ENCODE measurements around the gene ZSCAN20. TPM values are rescaled to one million over a fixed set of nuclear protein-coding genes. Genes with fewer than 3 reads are reported as not detected.

The ZSCAN20 gene
- total RNA-seq, 1 experiment from 2014 or later = 3.9 TPM

- H3K9me3 Mint-ChIP-seq = no peaks in the 10 kb centered on the region
- Histone ChIP-seq H3K4me2 (ENCODE audit: insufficient read depth, insufficient read length, low read length) (no peak overlapping the region), H4K20me1 (ENCODE audit: control insufficient read depth, insufficient read depth, insufficient read length) (no peaks in the 10 kb centered on the region), H3T11ph (ENCODE audit: low read length) (no peak overlapping the region), H4K91ac (ENCODE audit: insufficient read length, low read depth, low read length) (no peak overlapping the region), H3K27ac (ENCODE audit: insufficient read length, low read depth, low read length) (no peak overlapping the region), H2AK5ac (ENCODE audit: insufficient read length, low read length) (no peak overlapping the region), H3K9me3 (ENCODE audit: control insufficient read depth, low read depth, low read length) (no peaks in the 10 kb centered on the region), H2BK12ac (ENCODE audit: insufficient read length, low read depth, low read length) (no peak overlapping the region), H3K79me2 (ENCODE audit: insufficient read depth, low read length) (no peaks in the 10 kb centered on the region), H2BK5ac (ENCODE audit: insufficient read length, low read length) (no peak overlapping the region), H4K8ac (replicated peaks; ENCODE audit: insufficient read length, low read depth, low read length) (no peak overlapping the region), H2BK15ac (ENCODE audit: low read depth, low read length) (no peak overlapping the region), H2AFZ (ENCODE audit: low read length) (no peak overlapping the region), H3K9ac (ENCODE audit: extremely low read depth, insufficient read length, low read length) (no peak overlapping the region), H3K56ac (ENCODE audit: insufficient read length, low read depth, low read length) (no peak overlapping the region), H2BK120ac (ENCODE audit: low read depth, low read length, poor library complexity, severe bottlenecking) (no peak overlapping the region), H4K5ac (ENCODE audit: insufficient read length, low read depth, low read length) (no peak overlapping the region), H3K27me3 (ENCODE audit: insufficient read depth, low read length) (no peaks in the 10 kb centered on the region; the same call in 1 of the 2 replicates), H3K4me1 (ENCODE audit: insufficient read depth, low read length) (no peaks in the 10 kb centered on the region), H3K4ac (ENCODE audit: low read depth, low read length) (no peak overlapping the region), H3K18ac (ENCODE audit: insufficient read length, low read depth, low read length) (no peak overlapping the region), H3K14ac (ENCODE audit: insufficient read depth, low read length) (no peak overlapping the region), H2BK20ac (ENCODE audit: low read depth, low read length, poor library complexity, severe bottlenecking) (no peak overlapping the region), H3K79me1 (ENCODE audit: insufficient read depth, low read depth, low read length, poor library complexity, severe bottlenecking) (no peaks in the 10 kb centered on the region), H3K23ac (ENCODE audit: insufficient read length, low read depth, low read length) (no peak overlapping the region), H3K23me2 (ENCODE audit: insufficient read length, low read depth, low read length, poor library complexity, severe bottlenecking) (no peaks in the 10 kb centered on the region)
- no peak for TF ChIP-seq CTCF (conservative IDR thresholded peaks at IDR 0.05)
- WGBS (ENCODE audit: extremely low coverage, insufficient read length, low lambda C conversion rate) = no CpG with 5 or more reads among the region's 13 CpGs
- DNase-seq = no peak
- H3K36me3 Mint-ChIP-seq (ENCODE audit: insufficient read depth in 1 of 3, low read depth in 3 of 3) = peaks cover 0 to 14% (median 0%) of the 10 kb centered on the region in 3 experiments; a peak in 3 of 7 replicates
- no peak overlapping the region for H3K4me3 Mint-ChIP-seq
- H3K27ac Mint-ChIP-seq = no peak overlapping the region
- peaks cover 5% of the 10 kb centered on the region for H3K27me3 Mint-ChIP-seq (ENCODE audit: low read depth)
- peaks cover 0 to 5% of the 10 kb centered on the region in 2 experiments; a peak in 1 of 4 replicates for H3K4me1 Mint-ChIP-seq
Observed at GRCh38 chr1:33532936-33533335, 60.5 kb downstream of the ZSCAN20 start.
